ENCODE data around the gene ARPC4. TPM values are rescaled to one million over a fixed set of nuclear protein-coding genes. Genes with fewer than 3 reads are reported as not detected.

Gene ARPC4
- total and polyA plus RNA-seq, 2 of the 13 experiments (the other 11 are each of a cell fraction or from before 2014, with no cell fraction given) = 30.1 to 83.6 TPM

DNA sequence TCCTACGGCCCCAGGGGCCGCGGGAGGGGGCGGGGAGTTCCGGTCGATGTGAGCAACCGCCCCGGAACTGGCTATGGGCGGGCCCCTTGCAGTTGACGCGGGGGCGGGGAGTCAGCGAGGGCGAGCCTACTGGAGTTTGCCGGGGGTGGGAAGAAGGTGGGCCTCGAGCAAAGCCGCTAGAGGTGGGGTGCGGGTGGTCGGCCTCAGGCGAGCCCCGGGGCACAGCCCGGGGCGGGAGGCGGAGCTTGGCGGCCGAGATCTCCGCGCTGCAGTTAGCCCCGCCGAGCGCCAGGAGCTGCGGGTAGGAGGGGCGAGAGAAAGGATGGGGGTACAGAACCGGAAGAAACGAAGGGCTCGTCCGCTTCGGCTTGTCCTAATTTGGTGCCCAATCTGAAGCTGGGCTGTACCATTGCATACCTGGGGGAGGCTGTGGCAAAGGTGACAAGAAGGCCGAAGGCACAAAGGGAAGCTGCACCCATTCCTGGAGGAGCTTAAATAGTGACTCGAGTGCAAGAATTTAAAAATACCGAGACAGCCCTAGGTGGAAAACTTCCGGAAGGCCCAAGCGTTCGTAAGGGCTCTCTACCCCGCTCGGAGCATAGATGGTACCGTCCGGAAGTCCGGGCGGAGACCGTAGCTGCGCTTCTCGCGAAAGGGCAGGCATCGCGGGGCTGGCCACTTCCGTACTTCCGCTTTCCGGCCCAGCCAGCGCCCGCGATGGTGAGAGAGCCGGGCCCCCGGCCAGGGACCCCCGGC lies at the start of gene ARPC4, which contains the start of gene TADA3 (continued):
- peak; percentile 72; the same call in 1 of the 2 replicates for TF ChIP-seq MXD4 (CRISPR knock-in tag; IDR thresholded peaks at IDR 0.05)
- TF ChIP-seq ZNF256 (CRISPR knock-in tag; conservative IDR thresholded peaks at IDR 0.05) = no peak
- peak; percentile 97 for TF ChIP-seq RBFOX2 (IDR thresholded peaks at IDR 0.05; ENCODE audit: low read depth, low read length)
- TF ChIP-seq, protein P1, sequence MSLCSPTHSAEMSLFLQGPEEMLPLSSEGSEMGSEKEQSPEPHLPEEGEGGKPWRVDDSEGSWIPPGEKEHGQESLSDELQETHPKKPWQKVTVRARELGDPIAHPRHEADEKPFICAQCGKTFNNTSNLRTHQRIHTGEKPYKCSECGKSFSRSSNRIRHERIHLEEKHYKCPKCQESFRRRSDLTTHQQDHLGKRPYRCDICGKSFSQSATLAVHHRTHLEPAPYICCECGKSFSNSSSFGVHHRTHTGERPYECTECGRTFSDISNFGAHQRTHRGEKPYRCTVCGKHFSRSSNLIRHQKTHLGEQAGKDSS (CRISPR knock-in tag; IDR thresholded peaks at IDR 0.05; ENCODE audit: borderline replicate concordance, low read depth) = no peak
- TF ChIP-seq TCF7 (IDR thresholded peaks at IDR 0.05; ENCODE audit: low read depth) = no peak
- TF ChIP-seq, protein P2, sequence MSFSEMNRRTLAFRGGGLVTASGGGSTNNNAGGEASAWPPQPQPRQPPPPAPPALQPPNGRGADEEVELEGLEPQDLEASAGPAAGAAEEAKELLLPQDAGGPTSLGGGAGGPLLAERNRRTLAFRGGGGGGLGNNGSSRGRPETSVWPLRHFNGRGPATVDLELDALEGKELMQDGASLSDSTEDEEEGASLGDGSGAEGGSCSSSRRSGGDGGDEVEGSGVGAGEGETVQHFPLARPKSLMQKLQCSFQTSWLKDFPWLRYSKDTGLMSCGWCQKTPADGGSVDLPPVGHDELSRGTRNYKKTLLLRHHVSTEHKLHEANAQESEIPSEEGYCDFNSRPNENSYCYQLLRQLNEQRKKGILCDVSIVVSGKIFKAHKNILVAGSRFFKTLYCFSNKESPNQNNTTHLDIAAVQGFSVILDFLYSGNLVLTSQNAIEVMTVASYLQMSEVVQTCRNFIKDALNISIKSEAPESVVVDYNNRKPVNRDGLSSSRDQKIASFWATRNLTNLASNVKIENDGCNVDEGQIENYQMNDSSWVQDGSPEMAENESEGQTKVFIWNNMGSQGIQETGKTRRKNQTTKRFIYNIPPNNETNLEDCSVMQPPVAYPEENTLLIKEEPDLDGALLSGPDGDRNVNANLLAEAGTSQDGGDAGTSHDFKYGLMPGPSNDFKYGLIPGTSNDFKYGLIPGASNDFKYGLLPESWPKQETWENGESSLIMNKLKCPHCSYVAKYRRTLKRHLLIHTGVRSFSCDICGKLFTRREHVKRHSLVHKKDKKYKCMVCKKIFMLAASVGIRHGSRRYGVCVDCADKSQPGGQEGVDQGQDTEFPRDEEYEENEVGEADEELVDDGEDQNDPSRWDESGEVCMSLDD (CRISPR knock-in tag; IDR thresholded peaks at IDR 0.05; ENCODE audit: borderline replicate concordance) = no peak
- TF ChIP-seq, protein P3, sequence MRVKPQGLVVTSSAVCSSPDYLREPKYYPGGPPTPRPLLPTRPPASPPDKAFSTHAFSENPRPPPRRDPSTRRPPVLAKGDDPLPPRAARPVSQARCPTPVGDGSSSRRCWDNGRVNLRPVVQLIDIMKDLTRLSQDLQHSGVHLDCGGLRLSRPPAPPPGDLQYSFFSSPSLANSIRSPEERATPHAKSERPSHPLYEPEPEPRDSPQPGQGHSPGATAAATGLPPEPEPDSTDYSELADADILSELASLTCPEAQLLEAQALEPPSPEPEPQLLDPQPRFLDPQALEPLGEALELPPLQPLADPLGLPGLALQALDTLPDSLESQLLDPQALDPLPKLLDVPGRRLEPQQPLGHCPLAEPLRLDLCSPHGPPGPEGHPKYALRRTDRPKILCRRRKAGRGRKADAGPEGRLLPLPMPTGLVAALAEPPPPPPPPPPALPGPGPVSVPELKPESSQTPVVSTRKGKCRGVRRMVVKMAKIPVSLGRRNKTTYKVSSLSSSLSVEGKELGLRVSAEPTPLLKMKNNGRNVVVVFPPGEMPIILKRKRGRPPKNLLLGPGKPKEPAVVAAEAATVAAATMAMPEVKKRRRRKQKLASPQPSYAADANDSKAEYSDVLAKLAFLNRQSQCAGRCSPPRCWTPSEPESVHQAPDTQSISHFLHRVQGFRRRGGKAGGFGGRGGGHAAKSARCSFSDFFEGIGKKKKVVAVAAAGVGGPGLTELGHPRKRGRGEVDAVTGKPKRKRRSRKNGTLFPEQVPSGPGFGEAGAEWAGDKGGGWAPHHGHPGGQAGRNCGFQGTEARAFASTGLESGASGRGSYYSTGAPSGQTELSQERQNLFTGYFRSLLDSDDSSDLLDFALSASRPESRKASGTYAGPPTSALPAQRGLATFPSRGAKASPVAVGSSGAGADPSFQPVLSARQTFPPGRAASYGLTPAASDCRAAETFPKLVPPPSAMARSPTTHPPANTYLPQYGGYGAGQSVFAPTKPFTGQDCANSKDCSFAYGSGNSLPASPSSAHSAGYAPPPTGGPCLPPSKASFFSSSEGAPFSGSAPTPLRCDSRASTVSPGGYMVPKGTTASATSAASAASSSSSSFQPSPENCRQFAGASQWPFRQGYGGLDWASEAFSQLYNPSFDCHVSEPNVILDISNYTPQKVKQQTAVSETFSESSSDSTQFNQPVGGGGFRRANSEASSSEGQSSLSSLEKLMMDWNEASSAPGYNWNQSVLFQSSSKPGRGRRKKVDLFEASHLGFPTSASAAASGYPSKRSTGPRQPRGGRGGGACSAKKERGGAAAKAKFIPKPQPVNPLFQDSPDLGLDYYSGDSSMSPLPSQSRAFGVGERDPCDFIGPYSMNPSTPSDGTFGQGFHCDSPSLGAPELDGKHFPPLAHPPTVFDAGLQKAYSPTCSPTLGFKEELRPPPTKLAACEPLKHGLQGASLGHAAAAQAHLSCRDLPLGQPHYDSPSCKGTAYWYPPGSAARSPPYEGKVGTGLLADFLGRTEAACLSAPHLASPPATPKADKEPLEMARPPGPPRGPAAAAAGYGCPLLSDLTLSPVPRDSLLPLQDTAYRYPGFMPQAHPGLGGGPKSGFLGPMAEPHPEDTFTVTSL (CRISPR knock-in tag; IDR thresholded peaks at IDR 0.05; ENCODE audit: borderline replicate concordance) = no peak
- TF ChIP-seq ZNF672 (CRISPR knock-in tag; IDR thresholded peaks at IDR 0.05) = no peak
- TF ChIP-seq POLR2AphosphoS5 (IDR thresholded peaks at IDR 0.05; ENCODE audit: low read depth, low read length) = peak; percentile 61
- TF ChIP-seq KDM6A (CRISPR knock-in tag; IDR thresholded peaks at IDR 0.05; ENCODE audit: low read depth) = no peak
- peak; percentile 71; the same call in 1 of the 2 replicates for TF ChIP-seq SPEN (CRISPR knock-in tag; IDR thresholded peaks at IDR 0.05; ENCODE audit: low read depth)
- no peak for TF ChIP-seq CBX2 (IDR thresholded peaks at IDR 0.05; ENCODE audit: low read depth, low read length)
- TF ChIP-seq CBX2 (CRISPR knock-in tag; IDR thresholded peaks at IDR 0.05; ENCODE audit: low read depth) = no peak
- TF ChIP-seq ZBTB1 (CRISPR knock-in tag; IDR thresholded peaks at IDR 0.05; ENCODE audit: borderline replicate concordance) = no peak
- TF ChIP-seq BORCS8-MEF2B (CRISPR knock-in tag; IDR thresholded peaks at IDR 0.05) = no peak
- no peak for TF ChIP-seq JARID2 (CRISPR knock-in tag; IDR thresholded peaks at IDR 0.05; ENCODE audit: insufficient replicate concordance)
- no peak for TF ChIP-seq ZFP36L2 (CRISPR knock-in tag; IDR thresholded peaks at IDR 0.05)
- TF ChIP-seq ZNF496 (CRISPR knock-in tag; IDR thresholded peaks at IDR 0.05; ENCODE audit: insufficient replicate concordance) = no peak
- TF ChIP-seq KDM5B (CRISPR knock-in tag; IDR thresholded peaks at IDR 0.05; ENCODE audit: borderline replicate concordance) = no peak; the same call in 1 of the 2 replicates
- no peak for TF ChIP-seq ZNF207 (IDR thresholded peaks at IDR 0.05; ENCODE audit: borderline replicate concordance)
- TF ChIP-seq SNAI1 (CRISPR knock-in tag; IDR thresholded peaks at IDR 0.05; ENCODE audit: borderline replicate concordance) = no peak
- no peak for TF ChIP-seq POLR2AphosphoS2 (IDR thresholded peaks at IDR 0.05; ENCODE audit: low read depth, low read length)

Data from HepG2 (cell line).